Adrenal gland (tissue), 5 donors: ENCODE data around the gene IL1B.

Experiments used
- CTCF ChIP-seq, 6 experiments: fragments of 450-650 bp in 4 of 6; fragments of 200-600 bp in 2 of 6; sonication (generic) in 1 of 6; IDR thresholded peaks; 1 replicate in 5 of 6; 2 replicates in 1 of 6; pipeline versions ENCODE4 v1.5.1 to v1.8.0; 2016 to 2021; ENCODE audit warnings: antibody characterized with exemption in 6 of 6, mild to moderate bottlenecking in 2 of 6, moderate library complexity in 1 of 6
- POLR2A ChIP-seq, 2 donors: fragments of 450-650 bp; IDR thresholded peaks; one replicate each; pipeline ENCODE4 v1.6.1; 2017; ENCODE audit warnings: antibody characterized with exemption in 2 of 2, mild to moderate bottlenecking in 2 of 2, moderate library complexity in 1 of 2
- donor health status: DM: no; HTN: no; CAD: no.

GRCh38 chr2:112782234-112782799, 54.3 kb downstream of the IL1B start:
- TF ChIP-seq CTCF (IDR thresholded peaks at IDR 0.05) (no peak), POLR2A (IDR thresholded peaks at IDR 0.05) (no peak)
